Panc1 (cell line): ENCODE data around the gene SLC9B2. TPM values are rescaled to one million over a fixed set of nuclear protein-coding genes. Genes with fewer than 3 reads are reported as not detected.
A peak's percentile ranks its signal among the peaks of the same experiment; 100 is the strongest.
"Not testable (repeated sequence)": the region's sequence is repeated elsewhere in the genome, so short reads cannot be mapped to it uniquely, and the experiment has no call there.

ENCODE experiments used
- ATAC-seq: fragments of 200-7000 bp; cut with Tn5 transposase; 2 replicates; pipeline ENCODE4 v1.9.1; 2020; ENCODE audit warnings: mild to moderate bottlenecking, moderate library complexity
- BruUV-seq: library from RNA; stranded (reverse); fragments of 400-500 nt; replicated peaks from 2 replicates; lab custom pipeline; 2021; lab: Mats Ljungman, UMichigan
- CTCF ChIA-PET: fragments of 300-600 bp; sonication (Branson Sonifier 250); formaldehyde crosslinking; loops from one replicate; lab custom pipeline; 2022; ENCODE audit warnings: antibody characterized with exemption; lab: Charles Lee
- POLR2A ChIA-PET: fragments of 300-600 bp; sonication (Branson Sonifier 250); formaldehyde crosslinking; loops from one replicate; lab custom pipeline; 2022; ENCODE audit warnings: antibody characterized with exemption; lab: Charles Lee
- DNase-seq: peaks from one replicate; pipeline ENCODE4 v3.0.0-alpha.2; 2010; ENCODE audit warnings: low read depth, low spot score
- H3K27ac ChIP-seq: 2 replicates; pipeline ENCODE4 v1.5.1; 2011; ENCODE audit warnings: mild to moderate bottlenecking, low read length, inconsistent platforms
- H3K27me3 ChIP-seq: fragments of 200-500 bp; sonication (Bioruptor generic); 2 replicates; pipeline ENCODE4 v1.6.0; 2014; ENCODE audit warnings: low read length, inconsistent platforms; ENCODE audit not compliant: control insufficient read depth, insufficient read depth
- H3K36me3 ChIP-seq: fragments of 200-500 bp; sonication (Bioruptor generic); 2 replicates; pipeline ENCODE4 v1.5.1; 2014; ENCODE audit warnings: inconsistent platforms, mild to moderate bottlenecking, low read length, moderate library complexity; ENCODE audit not compliant: control insufficient read depth, insufficient read depth
- H3K4me1 ChIP-seq: 2 replicates; pipeline ENCODE4 v1.5.1; 2011; ENCODE audit warnings: inconsistent platforms, mild to moderate bottlenecking, low read length, moderate library complexity; ENCODE audit not compliant: control insufficient read depth, insufficient read depth
- H3K4me3 ChIP-seq, 2 experiments: 2 replicates each; pipeline ENCODE4 v1.5.1; 2011 to 2012; ENCODE audit warnings: low read depth in 2 of 2, low read length in 2 of 2, mild to moderate bottlenecking in 2 of 2, inconsistent platforms in 1 of 2, moderate library complexity in 1 of 2
- H3K9me3 ChIP-seq: fragments of 200-500 bp; sonication (Bioruptor generic); 2 replicates; pipeline ENCODE4 v1.5.1; 2014; ENCODE audit warnings: low read depth, mild to moderate bottlenecking, inconsistent platforms, low read length, moderate library complexity; ENCODE audit not compliant: control insufficient read depth, insufficient read depth
- CTCF ChIP-seq: fragments of 450-650 bp; IDR thresholded peaks from 2 replicates; pipeline ENCODE4 v1.5.1; 2017; ENCODE audit warnings: mild to moderate bottlenecking
- POLR2AphosphoS5 ChIP-seq: IDR thresholded peaks from 2 replicates; pipeline ENCODE4 v1.6.1; 2012; ENCODE audit warnings: mild to moderate bottlenecking, low read depth, low read length, moderate library complexity
- REST ChIP-seq, 2 experiments: IDR thresholded peaks; 2 replicates each; pipeline ENCODE4 v1.6.1; 2011 to 2012; ENCODE audit warnings: low read depth in 2 of 2, control low read depth in 1 of 2, low read length in 1 of 2, mild to moderate bottlenecking in 1 of 2, moderate library complexity in 1 of 2; ENCODE audit not compliant: insufficient read depth in 1 of 2
- SIN3A ChIP-seq: IDR thresholded peaks from 2 replicates; pipeline ENCODE4 v1.6.1; 2012; ENCODE audit warnings: low read depth, mild to moderate bottlenecking, low read length, moderate library complexity, borderline replicate concordance; ENCODE audit not compliant: insufficient read depth
- TCF7L2 ChIP-seq: IDR thresholded peaks from 2 replicates; pipeline ENCODE4 v1.6.1; 2011; ENCODE audit warnings: mild to moderate bottlenecking, low read depth, low read length, inconsistent platforms
- in situ Hi-C: cut with HindIII; loops from 2 replicates; pipeline ENCODE4 v1.10.0; 2016; ENCODE audit warnings: low sequenced_read_pairs, low pct_unique_long_range_greater_than_20kb
- intact Hi-C: fragments of 100-400 bp; cut with micrococcal nuclease; formaldehyde crosslinking; loops from one replicate; pipeline ENCODE4 v1.10.0; 2022; ENCODE audit not compliant: unreplicated experiment
- total RNA-seq: library from RNA; stranded (reverse); gene quantifications from one replicate; pipeline ENCODE4 v1.2.1, GENCODE V29; 2021; ENCODE audit not compliant: unreplicated experiment

The SLC9B2 gene
- total RNA-seq, 1 experiment from 2014 or later: 14.6 TPM

- ChIA-PET POLR2A (no interaction called here), CTCF (no interaction called here)
- intact Hi-C loops: no loop called here
- TF ChIP-seq CTCF: no peak
- TF ChIP-seq REST (IDR thresholded peaks at IDR 0.05; ENCODE audit: insufficient read depth in 1 of 2, low read depth in 2 of 2, low read length in 1 of 2): peak; percentile 52 to 73; a peak in 2 of 4 replicates
- H3K36me3 ChIP-seq: no peaks in the 10 kb centered on the region
- H3K9me3 ChIP-seq: no peaks in the 10 kb centered on the region
- no peak overlapping the region for H3K27ac ChIP-seq
- BruUV-seq: no TSS peak
- no peaks in the 10 kb centered on the region for H3K27me3 ChIP-seq
- H3K4me1 ChIP-seq: no peaks in the 10 kb centered on the region
- H3K4me3 ChIP-seq: no peak overlapping the region
- DNase-seq (no peak), ATAC-seq (no peak)
- in situ Hi-C loops: no loop called here
Observed at GRCh38 chr4:103002551-103002950, 74.0 kb downstream of the SLC9B2 start.

GRCh38 chr4:102994803-102995202, 81.8 kb downstream of the SLC9B2 start:
- Histone ChIP-seq H3K27ac (no peak overlapping the region), H3K27me3 (no peaks in the 10 kb centered on the region), H3K9me3 (no peaks in the 10 kb centered on the region), H3K4me1 (no peaks in the 10 kb centered on the region; the same call in 1 of the 2 replicates), H3K36me3 (no peaks in the 10 kb centered on the region), H3K4me3 (no peak overlapping the region)
- intact Hi-C loops (no loop called here), in situ Hi-C loops (no loop called here)
- no peak for ATAC-seq
- no TSS peak for BruUV-seq
- TF ChIP-seq TCF7L2 (no peak), POLR2AphosphoS5 (no peak), SIN3A (no peak), CTCF (no peak), REST (IDR thresholded peaks at IDR 0.05; ENCODE audit: insufficient read depth in 1 of 2, low read depth in 2 of 2, low read length in 1 of 2) (no peak)
- POLR2A ChIA-PET: no interaction called here
- DNase-seq: no peak
- CTCF ChIA-PET: no interaction called here

GRCh38 chr4:102993985-102994384, 82.6 kb downstream of the SLC9B2 start:
- CTCF ChIA-PET, H3K4me3 ChIP-seq, H3K27ac ChIP-seq, in situ Hi-C loops, BruUV-seq, H3K4me1 ChIP-seq, H3K9me3 ChIP-seq, ATAC-seq, intact Hi-C loops, POLR2A ChIA-PET, DNase-seq, H3K36me3 ChIP-seq, H3K27me3 ChIP-seq: not testable (repeated sequence)
